Measurements from ENCODE around the gene GJD4.

Gene GJD4

GRCh38 chr10:35605191-35605590 lies at the start of gene GJD4:
GJD4 (plus strand) TSS chr10:35605341; CDS start chr10:35605568, 227 bp downstream.
- no peak for DNase-seq (ENCODE audit: low read depth)

DNA sequence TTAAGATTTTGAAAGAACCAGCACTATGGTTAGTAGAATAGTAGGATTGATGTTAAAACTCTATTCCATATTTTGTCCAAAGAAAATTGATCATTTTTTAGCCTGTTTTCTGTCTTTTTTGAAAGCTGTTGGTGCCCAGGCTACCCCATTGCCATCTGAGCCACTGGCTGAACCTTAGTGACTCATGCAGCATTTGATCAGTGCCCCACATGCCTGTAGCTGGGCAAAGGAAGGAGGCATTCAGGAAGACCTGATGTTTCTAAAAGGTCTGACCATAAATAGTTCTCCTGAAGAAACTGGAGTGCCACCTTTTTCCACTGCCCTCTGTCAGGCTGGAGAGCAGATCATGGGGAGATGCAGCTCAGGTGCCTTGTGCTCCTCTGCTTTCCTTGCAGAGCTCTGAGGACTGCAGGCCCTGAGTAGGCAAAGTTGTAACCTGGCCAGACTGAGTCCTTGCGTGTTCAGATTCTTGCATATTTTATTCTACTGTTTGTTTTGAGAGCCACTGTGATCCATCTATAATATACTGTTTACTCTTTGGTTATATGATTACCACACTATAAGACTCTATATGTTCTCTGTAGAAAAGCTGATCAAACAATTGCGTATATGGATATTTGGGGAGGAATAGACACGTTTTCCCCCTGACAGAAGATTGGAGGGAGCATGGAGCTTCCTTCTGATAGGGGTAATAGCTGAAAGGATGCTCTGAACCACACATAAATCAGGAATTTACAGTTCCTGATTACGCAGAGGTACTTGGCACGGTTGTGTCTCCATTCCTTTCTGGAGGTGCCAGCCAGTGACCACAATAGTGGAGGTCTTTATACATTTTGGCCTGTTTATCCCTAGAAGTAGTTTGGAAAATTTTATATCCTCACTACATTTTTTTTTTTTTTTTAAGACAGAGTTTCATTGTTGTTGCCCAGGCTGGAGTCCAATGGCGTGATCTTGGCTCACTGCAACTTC lies 48.9 kb upstream of the GJD4 start:
- DNase-seq (ENCODE audit: low read depth): no peak

DNA sequence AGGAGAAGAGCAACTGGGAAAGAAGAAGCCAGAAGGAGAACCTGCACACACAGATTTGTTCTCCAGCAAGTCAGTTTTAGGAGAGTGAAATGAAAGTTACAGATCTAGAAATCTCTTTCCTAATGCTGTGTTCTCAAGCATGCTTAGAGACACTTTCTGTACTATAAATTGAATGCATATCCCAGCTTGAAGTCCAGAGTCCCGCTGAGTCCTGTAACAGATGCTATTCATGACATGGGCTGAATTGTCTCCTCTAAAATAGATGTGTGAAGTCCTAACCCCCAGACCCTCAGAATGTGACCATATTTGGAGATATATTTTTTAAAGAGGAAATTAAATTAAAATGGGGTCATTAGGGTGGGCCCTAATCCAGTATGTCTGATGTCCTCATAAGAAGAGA lies 46.9 kb upstream of the GJD4 start:
- no peak for DNase-seq (ENCODE audit: low read depth)

GRCh38 chr10:35559416-35559815 lies 45.7 kb upstream of the GJD4 start:
- no peak for DNase-seq (ENCODE audit: low read depth)

DNA sequence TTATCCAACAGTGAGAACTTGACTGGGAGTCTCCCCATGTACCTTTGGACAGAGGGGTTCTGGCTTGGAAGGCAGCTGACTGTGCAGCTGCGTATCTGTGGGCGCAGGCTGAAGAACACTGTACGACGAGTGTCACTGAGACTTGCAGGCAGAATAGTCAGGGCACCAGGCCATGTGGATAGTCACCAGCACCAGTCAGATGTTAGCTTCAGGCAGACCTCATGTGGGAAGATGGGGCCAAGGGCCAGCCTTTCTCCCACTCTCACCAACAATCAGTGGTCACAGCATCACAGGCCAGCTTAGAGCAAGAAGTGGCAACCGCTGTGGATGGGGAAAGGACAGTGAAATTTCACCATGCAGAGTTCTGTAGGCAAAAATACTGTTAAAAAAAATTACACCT lies 43.4 kb upstream of the GJD4 start:
- no peak for DNase-seq (ENCODE audit: low read depth)

GRCh38 chr10:35562427-35562826 lies 42.7 kb upstream of the GJD4 start:
- no peak for DNase-seq (ENCODE audit: low read depth)

GRCh38 chr10:35563261-35563891 lies 41.8 kb upstream of the GJD4 start:
- no peak for DNase-seq (ENCODE audit: low read depth)

GRCh38 chr10:35564341-35564968 lies 40.7 kb upstream of the GJD4 start:
- no peak for DNase-seq (ENCODE audit: low read depth)

DNA sequence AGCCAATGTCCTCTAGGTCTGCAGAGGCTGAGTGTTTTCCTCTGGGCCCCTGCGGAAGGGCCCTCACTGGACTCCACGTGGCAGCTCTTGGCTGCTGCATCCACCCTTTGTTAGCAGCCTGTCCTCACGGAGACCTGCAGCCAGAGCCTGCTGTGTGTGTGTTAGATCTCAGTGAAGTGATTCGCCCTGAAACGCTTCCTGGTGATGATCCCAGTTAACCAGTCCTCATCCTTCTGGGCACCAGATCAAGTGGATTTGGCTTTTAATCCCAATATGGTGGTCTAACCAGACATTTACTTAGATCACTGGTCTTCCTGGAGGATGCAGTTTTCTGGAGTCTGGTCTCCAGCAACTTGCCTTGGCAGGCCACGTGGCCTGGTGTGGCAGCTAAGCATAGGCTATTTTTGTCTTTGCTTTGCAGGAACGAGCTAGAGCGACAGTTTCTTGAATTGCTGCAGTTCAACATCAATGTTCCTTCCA lies 39.5 kb upstream of the GJD4 start:
- DNase-seq (ENCODE audit: low read depth): no peak

GRCh38 chr10:35567951-35568350 lies 37.2 kb upstream of the GJD4 start:
- no peak for DNase-seq (ENCODE audit: low read depth)

DNA sequence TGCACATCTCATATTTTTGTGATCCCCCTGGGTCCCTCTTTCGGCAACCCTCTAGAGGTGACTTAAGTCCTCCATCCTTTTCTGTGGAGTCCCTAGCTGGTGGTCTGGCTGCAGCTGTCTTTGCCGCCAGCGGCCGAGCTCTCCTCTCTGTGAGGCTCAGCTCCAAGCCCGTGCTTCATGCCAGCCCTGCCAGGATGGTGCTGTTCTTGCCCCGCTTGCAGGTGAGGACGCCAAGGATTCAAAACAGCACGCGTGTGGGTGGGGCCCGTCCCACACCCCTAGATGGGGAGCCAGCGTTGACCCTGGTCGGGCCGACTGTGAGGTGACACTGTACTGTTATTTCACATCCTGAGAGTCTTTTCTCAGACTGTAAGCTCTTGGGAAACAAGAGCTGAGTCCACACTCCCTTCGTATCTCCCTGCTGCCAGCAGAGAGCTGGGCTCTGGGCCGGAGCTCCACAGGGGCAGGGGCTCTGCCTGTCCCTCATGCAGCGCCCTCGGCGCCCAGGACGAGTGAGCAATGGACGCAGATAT lies 36.6 kb upstream of the GJD4 start:
- no peak for DNase-seq (ENCODE audit: low read depth)

DNA sequence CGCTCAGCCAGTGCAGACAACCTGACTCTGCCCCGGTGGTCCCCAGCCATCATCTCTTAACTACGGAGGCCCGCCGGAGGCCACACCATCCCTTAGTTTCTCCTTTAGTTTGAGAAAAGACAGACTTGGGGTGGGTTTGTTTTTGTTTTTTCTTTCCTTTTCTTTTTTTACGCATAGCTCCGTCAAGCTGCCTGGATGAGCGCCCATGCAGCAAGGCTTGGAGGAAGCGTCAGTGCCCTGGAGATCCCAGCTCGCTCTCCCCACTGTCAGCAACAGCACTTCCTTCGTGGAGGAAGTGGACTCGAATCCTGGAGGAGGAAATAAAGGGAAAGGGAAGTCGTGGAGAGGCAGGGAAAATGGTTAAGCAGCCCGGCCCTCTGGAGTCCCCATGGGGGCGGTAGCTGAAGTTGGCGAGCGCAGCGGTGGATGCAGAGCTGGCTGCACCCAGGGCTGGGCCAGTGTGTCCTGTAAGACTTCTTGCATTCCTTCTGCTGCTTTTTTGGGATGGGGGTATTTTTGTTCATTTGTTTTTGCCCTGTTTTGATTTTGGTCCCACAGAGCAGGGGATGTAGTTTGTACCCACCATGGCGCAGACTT lies 35.9 kb upstream of the GJD4 start:
- no peak for DNase-seq (ENCODE audit: low read depth)

- no peak for DNase-seq (ENCODE audit: low read depth)
Observed at GRCh38 chr10:35569836-35570235, 35.3 kb upstream of the GJD4 start.

DNA sequence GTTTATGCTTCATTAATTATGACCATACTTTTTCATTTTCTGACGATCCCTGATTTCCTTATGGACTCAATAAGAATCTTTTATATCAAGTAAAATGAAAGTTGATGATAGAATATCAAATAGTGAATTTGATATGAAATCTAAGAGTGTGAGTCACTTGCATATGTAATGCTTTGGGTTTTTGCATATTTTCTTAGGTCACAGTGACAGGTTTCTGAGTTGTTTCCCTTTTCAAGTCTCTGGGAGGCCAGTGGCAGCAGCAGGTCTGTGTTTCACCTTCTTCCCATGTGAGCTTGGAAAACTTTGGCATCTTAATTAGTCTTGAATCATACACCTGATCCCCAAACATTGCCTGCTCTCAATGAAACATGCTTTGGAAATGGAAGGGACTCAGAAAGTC lies 34.7 kb upstream of the GJD4 start:
- no peak for DNase-seq (ENCODE audit: low read depth)

DNA sequence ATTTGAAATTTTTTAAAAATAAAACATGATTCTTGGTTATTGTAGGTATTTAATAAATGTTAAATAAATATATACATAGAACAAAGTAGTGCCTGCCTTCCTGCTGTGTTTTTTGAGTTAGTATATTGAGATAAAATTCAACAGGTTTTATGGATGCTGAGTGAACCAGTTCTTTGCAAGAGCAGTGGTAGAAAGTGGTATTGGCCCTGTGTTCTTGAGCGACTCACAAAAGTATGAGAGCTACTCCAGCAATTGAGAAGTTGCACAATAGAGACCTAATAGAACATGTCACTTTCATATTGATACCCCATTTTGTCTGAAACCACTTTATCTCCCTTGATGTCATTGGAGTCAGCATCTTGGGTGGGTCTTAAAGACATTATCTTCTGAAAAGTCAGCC lies 32.6 kb upstream of the GJD4 start:
- DNase-seq (ENCODE audit: low read depth): no peak

DNA sequence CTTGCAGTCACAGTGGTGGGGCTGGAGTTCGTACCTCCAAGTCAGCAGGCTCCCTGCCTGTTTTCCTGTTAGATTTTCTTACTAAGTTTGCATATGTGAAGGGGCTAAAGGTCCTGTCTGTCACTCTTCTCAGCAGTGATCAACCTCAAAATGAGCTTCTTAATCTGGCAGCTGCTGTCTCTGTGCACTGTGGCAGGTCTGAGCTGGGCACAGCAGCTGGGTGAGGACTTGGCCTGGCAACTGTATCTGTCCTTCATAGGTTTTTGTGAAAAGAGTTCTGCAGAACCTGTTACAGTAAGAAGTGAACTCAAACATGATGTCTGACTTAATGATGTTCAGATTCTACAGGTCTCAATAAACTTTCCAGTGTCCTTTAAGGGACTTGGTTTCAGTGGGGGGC lies 31.3 kb upstream of the GJD4 start:
- DNase-seq (ENCODE audit: low read depth): no peak

DNA sequence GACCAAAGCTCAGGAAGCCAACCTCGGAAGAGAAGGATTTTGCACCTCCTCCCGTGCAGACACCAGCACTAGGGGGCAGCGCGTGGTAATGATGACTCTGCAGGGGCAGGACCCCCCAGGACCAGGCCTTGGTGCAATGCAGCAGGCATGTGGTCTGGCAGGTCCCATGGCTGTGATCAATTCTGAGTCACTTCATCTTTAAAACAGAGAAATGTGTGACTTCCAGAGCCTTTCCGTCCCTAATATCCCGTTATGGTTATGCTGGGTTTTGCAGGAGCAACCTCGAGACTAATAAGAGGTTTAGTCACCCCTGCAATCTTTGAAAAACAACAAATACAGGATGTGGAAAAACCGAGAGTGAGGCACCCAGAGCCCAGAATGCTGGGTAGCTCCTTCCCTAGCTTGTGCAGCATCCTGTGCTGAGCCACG lies 30.2 kb upstream of the GJD4 start:
- no peak for DNase-seq (ENCODE audit: low read depth)

- DNase-seq (ENCODE audit: low read depth): no peak
Observed at GRCh38 chr10:35575640-35576039, 29.5 kb upstream of the GJD4 start.

DNA sequence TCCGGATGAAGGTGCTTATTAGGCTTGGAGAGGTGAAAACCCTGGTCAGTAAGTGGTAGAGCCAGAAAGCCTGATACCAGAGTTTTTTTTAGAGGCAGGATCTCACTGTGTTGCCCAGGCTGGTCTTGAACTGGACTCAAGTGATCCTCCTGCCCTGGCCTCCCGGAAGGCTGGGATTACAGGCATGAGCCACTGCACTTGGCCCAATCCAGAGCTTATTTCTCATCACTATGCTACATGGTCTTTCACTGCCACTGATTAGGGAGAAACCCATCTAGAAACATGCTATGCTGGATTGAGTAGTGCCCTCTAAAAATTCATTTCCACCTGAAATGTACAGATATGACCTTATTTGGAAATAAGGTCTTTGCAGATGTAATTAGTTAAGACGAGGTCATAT lies 28.4 kb upstream of the GJD4 start:
- no peak for DNase-seq (ENCODE audit: low read depth)

GRCh38 chr10:35577926-35578617 lies 27.1 kb upstream of the GJD4 start:
- DNase-seq (ENCODE audit: low read depth): no peak

DNA sequence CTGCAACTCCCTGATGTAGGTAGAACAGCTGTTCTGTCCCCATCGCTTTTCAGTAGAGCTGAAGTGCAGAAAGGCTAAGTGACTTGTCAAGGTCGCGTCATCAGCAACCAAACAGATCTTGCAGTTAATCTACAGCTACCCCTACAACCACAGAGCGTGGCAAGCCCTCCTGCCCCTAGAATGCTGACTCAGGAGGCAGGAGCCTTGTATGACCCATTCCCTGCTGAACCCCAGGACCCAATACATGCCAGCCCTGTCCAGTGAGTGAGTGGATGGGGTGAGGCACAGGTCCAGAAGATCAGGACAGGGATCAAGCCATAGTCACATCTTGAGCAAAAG lies 26.6 kb upstream of the GJD4 start:
- DNase-seq (ENCODE audit: low read depth): no peak

DNA sequence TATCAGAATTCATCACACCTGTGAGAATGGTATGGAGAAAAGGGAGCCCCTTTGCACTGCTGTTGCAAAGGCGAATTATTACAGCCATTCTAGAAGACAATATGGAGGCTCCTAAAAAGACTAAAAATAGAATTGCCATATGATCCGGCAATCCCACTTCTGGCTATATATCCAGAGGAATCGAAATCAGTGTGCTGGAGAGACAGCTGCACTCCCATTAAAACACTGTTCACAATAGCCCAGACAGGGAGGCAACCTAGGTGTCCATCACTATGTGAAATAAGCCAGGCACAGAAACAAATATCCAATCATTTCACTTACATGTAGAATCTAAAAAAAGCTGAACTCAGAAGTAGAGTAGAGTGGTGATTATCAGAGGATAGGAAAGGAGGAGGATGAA lies 26.0 kb upstream of the GJD4 start:
- no peak for DNase-seq (ENCODE audit: low read depth)

Data from stimulated activated CD8-positive, alpha-beta memory T cell treated with anti-CD3 and anti-CD28 coated beads, Interleukin-7, amount 100 ng/mL, for 24 hours (primary cell).